NCI-H1092 treated with DMSO at 0.1 percent for 48 hours (cell line): ENCODE results near the gene KLHDC2.
"Not testable (repeated sequence)": the region's sequence is repeated elsewhere in the genome, so short reads cannot be mapped to it uniquely, and the experiment has no call there.

ENCODE experiments used
- DNase-seq: peaks from one replicate; lab custom pipeline; 2025; lab: John Stamatoyannopoulos, UW

Gene KLHDC2

DNA sequence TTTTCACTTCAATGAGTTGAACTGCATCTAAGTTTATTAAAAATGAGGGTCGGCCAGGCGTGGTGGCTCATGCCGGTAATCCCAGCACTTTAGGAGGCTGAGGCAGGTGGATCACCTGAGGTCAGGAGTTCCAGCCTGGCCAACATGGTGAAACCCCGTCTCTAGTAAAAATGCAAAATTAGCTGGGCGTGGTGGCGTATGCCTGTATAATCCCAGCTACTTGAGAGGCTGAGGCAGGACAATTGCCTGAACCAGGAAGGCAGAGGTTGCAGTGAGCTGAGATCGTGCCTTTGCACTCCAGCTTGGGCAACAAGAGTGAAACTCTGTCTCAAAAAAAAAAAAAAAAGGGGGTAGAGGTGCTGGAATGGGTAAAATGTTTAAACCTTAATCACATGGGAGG, 13.1 kb downstream of the KLHDC2 start:
- DNase-seq: not testable (repeated sequence)

DNA sequence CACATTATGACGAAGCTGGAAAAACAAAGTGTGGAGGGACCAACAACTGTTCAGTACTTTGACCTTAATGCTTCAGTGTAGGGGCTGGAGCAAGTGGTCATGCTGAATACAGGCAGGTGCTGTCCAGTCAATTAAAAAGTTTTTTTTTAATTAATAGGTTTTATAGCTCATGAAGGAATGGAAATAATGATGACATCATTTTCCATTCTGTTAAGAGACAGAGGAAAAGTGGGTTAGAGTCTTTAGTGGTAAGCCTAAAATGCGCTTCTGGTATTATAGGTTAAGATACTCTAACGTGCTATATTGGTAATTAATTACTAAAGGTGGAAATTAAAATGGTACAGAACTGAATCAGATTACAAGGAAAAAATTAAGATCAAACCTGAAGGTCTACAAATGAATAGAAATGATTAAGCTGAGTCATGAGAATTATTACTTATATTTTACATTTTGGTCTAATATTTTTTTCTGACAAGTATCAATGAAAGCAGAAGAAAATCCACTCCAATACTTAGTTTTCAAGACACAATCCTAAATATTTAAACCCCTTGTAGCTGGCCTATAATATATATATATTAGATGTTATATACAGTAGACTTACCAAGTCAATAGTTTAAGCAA, 15.6 kb downstream of the KLHDC2 start:
- no peak for DNase-seq

DNA sequence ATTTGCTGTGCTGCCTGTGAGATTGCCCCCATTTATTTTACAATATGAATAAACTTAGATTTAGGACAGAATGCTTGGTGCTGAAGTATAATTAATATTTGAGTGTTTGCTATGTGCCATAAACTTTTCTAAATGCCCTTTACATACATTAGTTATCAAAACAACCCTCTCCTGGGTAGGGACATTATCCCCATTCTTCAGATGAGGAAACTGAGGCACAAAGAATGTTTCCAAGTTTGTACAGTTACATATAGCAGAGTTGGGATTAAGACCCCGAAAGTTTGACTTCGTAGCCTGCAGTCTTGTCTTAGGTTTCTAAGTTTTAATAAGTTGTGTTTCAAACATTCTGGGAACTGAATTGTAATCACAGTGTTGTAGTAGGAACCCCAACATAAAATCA, 18.4 kb downstream of the KLHDC2 start:
- no peak for DNase-seq

DNA sequence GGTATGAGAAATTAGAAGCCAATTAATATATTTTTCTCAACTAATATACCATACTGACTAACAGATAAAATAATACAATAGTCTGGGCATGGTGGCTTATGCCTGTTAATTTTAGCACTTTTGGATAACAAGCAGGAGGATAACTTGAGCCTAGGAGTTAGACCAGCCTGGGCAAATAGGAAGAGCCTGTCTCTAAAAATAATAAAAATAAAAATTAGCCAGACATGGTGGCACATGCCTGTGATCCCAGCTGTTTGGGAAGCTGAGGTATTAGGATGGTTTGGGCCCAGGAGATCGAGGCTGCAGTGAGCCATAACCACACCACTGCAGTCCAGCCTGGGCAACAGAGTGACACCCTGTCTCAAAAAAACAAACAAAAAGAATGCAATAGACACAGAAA, 24.7 kb downstream of the KLHDC2 start:
- no peak for DNase-seq

DNA sequence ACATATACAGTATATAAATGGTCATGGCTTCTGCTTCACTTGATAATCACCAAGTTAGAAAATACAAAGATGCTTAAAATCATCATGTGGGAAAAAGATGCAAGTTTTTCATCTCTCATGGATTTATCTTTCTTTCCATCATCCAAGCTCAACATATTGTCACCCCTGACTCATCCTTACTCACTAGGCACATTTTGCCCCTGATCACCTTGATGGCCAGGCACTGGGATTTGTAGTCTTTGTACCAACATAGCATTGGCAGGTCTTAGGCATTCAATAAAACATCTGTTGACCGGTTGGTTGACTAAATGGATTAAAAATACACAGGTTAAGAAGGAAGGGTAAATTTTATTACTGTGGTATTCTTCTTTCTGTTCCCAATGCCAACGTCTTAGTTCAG, 28.1 kb downstream of the KLHDC2 start:
- no peak for DNase-seq

DNA sequence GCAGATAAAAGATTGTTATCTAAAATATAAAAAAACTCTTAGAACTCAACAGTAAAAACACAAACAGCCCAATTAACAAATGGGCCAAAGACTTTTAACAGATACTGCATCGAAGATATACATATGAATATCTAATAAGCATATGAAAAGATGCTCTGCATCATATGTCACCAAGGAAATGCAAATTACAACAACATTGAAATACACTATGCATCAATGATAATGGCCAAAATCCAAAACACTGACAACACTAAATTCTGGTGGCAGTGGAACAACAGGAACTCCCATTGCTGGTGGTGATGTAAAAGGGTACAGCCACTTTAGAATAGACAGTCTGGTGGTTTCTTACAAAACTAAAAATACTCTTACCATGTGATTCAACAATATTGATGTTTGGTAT, 40.8 kb downstream of the KLHDC2 start:
- DNase-seq: no peak

DNA sequence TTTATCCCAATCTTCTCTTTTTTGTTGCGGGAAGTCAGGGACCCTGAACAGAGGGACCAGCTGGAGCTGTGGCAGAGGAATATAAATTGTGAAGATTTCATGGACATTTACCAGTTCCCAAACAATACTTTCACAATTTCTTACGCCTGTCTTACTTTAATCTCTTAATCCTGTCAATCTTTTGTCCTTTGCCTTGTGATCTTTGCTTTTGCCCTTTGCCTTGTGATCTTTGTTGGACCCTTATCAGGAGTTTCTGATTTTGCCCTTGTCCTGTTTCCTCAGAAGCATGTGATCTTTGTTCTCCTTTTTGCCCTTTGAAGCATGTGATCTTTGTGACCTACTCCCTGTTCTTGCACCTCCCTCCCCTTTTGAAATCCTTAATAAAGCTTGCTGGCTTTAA, 48.2 kb downstream of the KLHDC2 start:
- not testable (repeated sequence) for DNase-seq

DNA sequence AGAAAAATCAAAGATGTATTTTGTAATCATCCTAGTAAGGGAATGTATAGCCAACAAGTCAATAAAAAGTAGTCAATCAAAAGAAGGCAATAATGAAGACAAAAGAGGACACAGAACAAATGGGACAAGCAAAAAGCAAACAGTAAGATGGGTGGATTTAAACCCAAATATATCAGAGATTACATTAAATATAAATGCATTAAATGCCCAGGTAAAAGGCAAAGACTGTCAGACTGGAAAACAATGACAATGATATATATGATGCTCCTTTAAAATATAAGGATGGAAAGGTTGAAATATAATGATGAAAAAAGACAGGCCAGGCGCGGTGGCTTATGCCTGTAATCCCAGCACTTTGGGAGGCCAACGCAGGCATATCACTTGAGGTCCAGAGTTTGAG, 48.9 kb downstream of the KLHDC2 start:
- DNase-seq: no peak

DNA sequence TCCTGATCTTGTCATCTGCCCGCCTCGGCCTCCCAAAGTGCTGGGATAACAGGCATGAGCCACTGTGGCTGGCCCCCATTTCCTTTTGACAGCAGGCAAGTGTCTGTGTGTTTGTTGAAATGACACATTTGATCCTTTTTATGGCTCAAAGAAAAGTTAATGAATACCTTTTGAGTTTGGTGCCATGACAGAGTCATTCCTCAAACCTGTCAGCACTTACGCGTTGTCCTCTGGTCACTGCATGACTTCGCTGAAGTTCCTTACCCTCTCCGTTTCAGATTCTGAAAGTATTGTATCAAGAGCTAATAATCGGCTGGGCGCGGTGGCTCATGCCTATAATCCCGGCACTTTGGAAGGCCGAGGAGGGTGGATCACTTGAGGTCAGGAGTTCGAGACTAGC, 52.2 kb downstream of the KLHDC2 start:
- DNase-seq: no peak

DNA sequence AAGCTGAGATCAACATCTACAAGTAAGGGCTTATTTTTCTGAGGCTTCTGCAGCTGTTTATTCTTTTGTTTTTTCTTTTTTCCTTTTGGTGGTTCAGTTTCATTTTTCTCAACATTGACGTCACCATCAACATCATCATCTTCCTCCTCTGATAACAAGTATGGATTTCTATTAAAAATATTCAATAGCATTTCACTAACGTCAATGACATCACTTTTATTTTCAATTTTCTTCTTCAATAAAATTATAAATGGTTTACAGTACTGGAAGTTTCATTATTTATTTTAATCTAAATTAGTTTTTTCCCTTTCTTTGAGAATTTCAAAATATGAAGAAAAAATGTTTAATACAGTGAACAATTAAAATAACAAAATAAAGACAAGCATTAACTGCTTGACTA, 60.7 kb downstream of the KLHDC2 start:
- DNase-seq: no peak
